ENCODE results near the gene PLXNA4.

Gene PLXNA4

GRCh38 chr7:132388688-132389087 lies 187.6 kb downstream of the PLXNA4 start:
- no peak for DNase-seq (ENCODE audit: low read depth)

DNA sequence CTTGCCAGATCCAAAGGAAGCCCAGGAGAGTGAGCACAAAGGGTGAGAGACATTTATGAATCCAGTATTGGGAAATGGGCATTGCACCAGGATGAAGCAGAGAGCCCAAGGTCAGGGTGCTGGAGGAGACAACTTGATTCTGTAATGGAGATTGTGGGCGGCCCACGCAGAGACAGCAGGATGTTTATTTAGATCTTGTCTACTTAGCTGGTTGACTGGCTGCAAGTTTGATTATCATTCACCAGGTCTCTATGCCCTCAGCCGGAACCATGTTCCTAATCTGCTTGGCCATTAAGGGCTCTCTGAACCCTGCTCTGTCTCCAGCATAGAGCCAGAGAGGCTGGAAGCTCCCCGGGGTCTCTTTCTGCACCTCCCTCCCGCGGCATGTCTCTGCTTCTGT lies 188.7 kb downstream of the PLXNA4 start:
- no peak for DNase-seq (ENCODE audit: low read depth)

GRCh38 chr7:132386201-132386681 lies 190.0 kb downstream of the PLXNA4 start:
- no peak for DNase-seq (ENCODE audit: low read depth)

DNA sequence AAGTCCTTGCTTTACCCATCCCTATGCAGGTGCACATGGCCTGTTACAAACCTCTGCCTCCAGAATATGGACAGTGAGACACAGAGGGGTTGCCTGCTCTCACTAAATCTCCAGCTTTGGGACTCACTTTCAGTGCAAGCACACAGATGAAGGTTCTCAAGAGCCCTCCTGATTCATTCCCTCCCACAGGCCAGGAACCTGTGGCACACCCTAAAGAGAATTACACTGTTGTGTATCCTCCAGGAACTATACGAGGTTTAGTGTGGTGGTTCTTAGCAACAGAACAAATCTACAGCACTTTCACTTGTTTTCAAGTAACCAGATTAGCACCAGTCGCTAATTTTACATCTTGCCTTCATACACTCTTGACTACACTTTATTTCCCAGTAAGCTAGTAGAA lies 192.3 kb downstream of the PLXNA4 start:
- no peak for DNase-seq (ENCODE audit: low read depth)

GRCh38 chr7:132381742-132382472 lies 194.4 kb downstream of the PLXNA4 start:
- no peak for DNase-seq (ENCODE audit: low read depth)

GRCh38 chr7:132380059-132380458 lies 196.2 kb downstream of the PLXNA4 start:
- DNase-seq (ENCODE audit: low read depth): no peak

DNA sequence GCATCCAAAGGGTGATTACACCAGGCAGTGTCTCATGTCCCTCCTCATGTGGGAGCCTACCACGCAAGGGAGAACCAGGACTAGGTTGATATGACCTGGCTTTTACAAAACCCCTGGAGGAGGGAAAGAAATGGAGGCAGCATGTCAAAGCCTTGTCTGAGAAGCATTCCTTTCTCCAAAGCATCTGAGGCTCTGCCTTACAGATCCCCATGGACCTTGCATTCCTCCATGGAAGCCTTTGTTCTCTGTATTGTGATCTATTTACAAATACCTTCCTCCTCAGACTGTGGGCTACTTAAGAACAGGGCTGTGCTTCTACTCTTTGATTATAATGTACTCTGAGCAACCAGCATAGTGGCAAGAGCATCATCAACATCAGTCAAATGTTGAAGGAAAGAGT lies 197.0 kb downstream of the PLXNA4 start:
- DNase-seq (ENCODE audit: low read depth): no peak

GRCh38 chr7:132377703-132378584 lies 198.3 kb downstream of the PLXNA4 start:
- DNase-seq (ENCODE audit: low read depth): no peak

DNA sequence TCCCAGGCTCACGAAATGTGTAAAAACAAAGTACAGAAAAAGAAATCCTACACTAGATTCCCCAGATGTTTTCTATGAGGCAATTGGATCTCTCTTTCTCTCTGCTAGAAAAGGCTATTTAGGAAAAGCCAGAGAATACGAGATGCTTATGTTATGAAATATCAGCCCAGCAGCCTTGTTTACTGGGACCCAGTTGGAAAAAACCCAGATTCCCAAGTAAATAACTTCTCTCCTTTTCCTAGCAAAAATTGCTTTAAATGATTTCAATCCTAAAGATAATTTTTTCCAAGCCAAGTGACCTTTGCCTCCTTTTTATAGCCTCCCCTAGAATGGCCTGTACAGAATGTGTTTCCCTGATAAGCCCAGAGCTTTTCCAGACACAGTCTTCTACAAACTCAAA lies 199.3 kb downstream of the PLXNA4 start:
- no peak for DNase-seq (ENCODE audit: low read depth)

DNA sequence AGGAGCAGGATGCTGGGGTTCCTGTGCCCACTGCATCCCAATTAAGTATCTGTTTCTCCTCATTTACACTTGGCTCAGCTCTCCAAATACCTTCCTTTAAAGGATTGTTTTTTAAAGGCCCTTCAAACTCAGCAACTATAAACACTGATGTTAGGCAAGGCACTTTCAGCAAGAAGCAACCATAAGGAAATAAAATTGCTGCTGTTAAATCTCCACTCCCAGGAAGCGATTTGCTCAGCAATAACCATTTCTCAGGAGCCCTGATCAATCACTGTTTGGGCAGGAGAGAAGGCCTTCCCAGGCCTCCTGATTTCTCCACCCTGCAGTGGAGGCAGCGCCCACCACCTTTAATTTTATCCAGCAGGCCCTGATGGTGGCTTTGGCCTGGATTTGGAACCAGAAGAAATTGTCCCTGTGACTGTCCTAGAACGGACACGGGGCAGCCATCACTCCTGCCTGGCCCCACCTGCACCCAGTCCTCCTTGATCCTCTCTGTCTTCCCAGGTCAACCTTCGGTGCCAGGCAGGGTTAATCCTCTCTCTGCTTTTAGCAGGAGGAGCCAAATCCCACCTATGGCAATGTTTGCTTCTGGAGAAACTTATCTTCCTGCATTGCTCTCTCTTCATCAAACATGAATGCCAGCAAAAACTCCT lies 199.8 kb downstream of the PLXNA4 start:
- DNase-seq (ENCODE audit: low read depth): no peak

DNA sequence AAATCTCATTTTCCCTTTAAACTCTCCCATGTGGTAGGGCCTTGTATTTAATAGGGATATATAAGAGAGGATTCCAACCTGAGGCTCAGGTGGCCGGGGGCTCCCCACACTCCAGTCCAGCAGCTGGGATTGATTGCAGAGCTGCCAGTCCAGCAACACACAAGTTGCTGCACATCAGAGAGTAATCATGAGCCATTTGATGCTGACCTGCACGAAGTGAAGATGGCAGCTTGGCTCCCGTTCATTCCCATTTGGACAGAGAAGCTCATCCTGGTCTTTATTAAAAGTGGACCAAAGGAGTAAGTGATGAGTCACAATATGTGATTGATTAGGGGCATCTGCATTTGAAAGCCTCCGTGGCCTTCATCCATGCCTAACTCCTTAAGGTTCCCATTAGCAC lies 202.4 kb downstream of the PLXNA4 start:
- no peak for DNase-seq (ENCODE audit: low read depth)

- DNase-seq (ENCODE audit: low read depth): no peak
Measured at GRCh38 chr7:132373041-132373440, 203.2 kb downstream of the PLXNA4 start.

GRCh38 chr7:132371948-132372347 lies 204.3 kb downstream of the PLXNA4 start:
- no peak for DNase-seq (ENCODE audit: low read depth)

GRCh38 chr7:132368246-132368900 lies 207.9 kb downstream of the PLXNA4 start:
- no peak for DNase-seq (ENCODE audit: low read depth)

DNA sequence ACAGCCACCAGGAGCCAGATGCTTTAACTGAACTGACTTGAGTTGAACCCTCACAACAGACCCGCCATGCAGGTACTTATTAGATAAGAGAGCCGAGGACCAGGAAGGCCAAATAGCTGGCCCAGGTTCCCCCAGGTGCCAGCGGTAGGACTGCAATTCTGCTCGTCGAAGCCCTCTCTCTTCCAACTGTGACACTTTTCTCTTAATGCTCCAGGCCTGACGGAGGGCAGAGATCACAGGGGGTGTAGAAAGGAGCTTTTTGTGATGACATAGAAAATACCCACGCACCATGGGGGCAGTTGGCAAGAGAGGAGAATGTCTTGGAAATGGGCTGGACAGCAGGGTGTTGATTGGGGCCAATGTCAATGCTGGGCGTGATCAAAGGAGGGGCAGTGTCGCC lies 208.5 kb downstream of the PLXNA4 start:
- DNase-seq (ENCODE audit: low read depth): no peak

DNA sequence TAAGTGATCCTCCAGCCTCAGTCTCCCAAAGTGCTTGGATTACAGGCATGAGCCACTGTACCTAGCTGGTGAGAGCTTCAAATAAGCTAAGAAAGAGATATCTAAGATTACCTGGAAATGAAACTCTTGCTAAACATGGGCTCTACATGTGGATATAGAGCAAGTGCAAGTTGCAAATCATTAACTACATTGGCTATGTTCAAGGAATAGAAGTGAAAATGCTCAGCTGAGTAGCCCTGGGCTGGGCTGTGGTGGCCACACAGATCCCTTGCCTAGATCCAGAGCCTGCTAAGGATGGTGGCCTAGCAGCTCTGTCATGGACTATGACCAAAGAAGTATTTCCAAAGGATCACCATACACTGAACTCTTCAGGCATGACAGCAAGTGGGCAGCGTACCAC lies 209.3 kb downstream of the PLXNA4 start:
- no peak for DNase-seq (ENCODE audit: low read depth)

GRCh38 chr7:132364226-132364625 lies 212.0 kb downstream of the PLXNA4 start:
- DNase-seq (ENCODE audit: low read depth): no peak

GRCh38 chr7:132362059-132362458 lies 214.2 kb downstream of the PLXNA4 start:
- no peak for DNase-seq (ENCODE audit: low read depth)

DNA sequence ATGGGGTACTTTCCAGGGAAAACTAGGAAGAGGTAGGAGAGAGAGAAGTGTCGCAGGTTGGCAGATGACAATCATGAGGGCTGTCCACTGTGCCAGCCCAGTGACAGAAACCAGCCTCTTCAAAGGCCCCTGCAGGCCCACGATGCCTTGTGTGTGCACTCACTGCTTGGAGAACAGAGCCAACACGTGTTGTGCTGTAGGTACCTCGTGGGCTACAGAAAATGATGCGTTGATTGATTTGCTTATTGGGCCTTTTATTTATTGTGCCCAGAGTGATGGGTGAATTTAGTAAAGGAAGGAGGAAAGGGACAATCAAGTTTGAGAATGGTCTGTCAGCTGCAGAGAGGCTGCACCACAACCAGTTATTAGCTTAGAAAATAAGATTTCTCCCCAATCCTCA lies 215.1 kb downstream of the PLXNA4 start:
- DNase-seq (ENCODE audit: low read depth): no peak

DNA sequence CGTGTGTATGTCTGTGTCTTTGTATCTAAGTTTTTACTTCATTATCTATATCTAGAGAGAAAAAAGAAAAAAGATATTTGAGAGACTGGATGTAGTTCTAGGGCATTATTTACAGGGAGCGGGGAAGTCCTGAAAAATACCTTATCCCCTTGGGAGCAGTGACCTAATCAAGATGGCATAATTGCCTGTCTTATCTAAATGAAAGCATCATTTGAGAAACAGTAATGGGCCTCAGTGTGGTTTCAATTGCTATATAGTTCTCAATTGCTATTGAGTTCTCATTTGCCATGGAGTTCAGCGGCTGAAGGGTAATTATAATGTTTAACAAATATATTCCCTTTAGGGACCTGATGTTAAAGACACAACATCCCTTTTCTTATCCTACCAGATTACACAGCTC lies 216.5 kb downstream of the PLXNA4 start:
- no peak for DNase-seq (ENCODE audit: low read depth)

DNA sequence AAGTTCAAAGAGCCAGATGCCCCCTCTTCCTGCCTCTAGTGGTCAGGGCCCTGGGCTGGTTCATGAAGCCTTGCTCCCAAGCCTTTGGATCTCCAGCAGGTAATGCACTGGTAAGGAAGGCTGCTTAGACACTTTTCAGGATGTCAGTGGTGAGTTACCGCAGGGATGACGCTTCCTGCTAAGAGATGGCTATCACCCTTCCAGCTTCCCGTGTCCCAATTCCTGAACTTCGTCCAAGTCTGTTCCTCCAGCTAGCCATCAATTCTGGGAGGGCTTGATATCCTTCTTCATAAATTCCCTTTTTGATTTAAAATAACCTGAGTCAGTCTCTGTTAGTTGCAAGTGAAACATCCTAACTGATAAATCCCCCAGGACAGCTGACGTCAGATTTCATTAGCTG lies 221.2 kb downstream of the PLXNA4 start:
- no peak for DNase-seq (ENCODE audit: low read depth)

DNA sequence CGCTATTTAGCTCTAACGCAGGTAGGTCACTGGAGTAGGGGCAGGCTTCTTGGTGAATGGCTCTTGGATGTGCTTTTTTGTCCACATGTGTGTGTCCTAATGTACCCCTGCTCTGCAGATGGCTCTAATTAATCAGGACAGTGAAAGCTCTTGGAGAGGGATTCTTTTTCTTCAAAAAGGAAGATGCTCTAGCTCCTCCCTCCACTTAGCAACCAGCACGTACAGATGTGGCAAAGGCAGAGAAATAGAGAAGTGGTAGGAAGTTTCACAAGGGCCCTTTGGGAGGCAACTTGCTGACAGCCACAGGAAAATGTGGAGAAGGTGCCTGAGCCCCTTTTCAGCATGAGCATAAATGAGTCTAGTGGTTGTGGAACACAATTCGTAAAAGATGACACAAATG lies 221.7 kb downstream of the PLXNA4 start:
- DNase-seq (ENCODE audit: low read depth): no peak
